Stimulated activated CD8-positive, alpha-beta memory T cell treated with anti-CD3 and anti-CD28 coated beads, Interleukin-12 subunit alpha, Interleukin-12 subunit beta, amount 100 ng/mL, for 24 hours (primary cell): ENCODE data around the gene LDAH.

Experiments used
- DNase-seq: peaks from one replicate; pipeline ENCODE4 v3.0.0-alpha.2; 2020; ENCODE audit errors: extremely low read depth

Gene LDAH

GRCh38 chr2:20667531-20668401 is 155.1 kb downstream of the LDAH start:
- DNase-seq = no peak

DNA sequence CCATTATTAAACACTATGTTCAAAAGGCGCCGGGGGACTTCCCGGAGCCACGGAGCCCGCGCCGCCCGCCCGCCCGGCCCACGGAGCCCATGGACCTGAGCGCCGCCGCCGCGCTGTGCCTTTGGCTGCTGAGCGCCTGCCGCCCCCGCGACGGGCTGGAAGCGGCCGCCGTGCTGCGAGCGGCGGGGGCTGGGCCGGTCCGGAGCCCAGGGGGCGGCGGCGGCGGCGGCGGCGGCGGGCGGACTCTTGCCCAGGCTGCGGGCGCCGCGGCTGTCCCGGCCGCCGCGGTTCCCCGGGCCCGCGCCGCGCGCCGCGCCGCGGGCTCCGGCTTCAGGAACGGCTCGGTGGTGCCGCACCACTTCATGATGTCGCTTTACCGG is 155.8 kb downstream of the LDAH start:
- no peak for DNase-seq

DNA sequence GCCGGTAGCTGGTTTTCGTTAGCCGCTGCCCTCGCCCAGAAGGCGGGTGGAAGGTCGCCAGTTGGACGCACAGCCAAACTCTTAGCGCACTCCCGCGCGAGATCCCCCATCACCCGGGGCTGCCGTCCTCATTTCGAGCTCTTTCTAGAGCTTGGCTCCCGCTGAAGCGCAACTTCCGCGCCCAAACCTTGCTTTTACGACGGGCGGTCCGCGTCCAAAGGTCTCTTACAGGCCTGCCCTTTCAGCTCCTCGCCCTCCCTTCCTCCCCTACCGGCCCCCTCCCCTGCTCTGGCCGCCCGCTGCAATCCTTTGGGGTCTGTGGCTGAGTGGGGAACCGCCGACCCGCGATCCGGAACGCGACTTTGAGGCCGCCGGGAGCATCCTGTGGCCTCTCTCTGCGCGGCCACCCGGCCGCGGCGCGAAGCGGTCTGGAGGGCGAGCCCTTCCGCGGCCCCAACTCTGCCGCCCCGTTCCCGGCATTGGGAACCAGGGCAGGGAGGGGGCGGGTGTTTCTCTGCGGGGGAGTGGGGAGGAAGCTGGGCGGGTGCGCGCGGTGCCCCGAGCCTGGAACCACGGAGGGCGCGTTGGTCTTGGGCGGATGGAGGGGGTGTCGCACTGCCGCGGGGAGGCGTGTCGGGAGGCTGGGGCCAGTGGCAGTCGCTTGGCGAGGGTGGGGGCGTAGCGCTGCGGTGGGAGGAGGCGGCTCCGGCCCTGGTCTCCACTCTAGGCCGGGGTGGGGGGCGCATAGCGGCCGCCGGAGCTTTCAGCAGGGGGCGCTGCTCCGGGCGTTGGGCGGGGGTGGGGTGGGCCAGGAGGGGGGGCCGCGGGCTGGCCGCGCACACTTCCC is 156.4 kb downstream of the LDAH start, which contains the start of gene GDF7:
Gene GDF7, plus strand, starts transcription at position 841 of the 847 bp plus-strand sequence. CDS start 96 bp downstream, outside the sequence.
- DNase-seq = no peak

GRCh38 chr2:20666005-20666303 is 156.9 kb downstream of the LDAH start:
- no peak for DNase-seq

DNA sequence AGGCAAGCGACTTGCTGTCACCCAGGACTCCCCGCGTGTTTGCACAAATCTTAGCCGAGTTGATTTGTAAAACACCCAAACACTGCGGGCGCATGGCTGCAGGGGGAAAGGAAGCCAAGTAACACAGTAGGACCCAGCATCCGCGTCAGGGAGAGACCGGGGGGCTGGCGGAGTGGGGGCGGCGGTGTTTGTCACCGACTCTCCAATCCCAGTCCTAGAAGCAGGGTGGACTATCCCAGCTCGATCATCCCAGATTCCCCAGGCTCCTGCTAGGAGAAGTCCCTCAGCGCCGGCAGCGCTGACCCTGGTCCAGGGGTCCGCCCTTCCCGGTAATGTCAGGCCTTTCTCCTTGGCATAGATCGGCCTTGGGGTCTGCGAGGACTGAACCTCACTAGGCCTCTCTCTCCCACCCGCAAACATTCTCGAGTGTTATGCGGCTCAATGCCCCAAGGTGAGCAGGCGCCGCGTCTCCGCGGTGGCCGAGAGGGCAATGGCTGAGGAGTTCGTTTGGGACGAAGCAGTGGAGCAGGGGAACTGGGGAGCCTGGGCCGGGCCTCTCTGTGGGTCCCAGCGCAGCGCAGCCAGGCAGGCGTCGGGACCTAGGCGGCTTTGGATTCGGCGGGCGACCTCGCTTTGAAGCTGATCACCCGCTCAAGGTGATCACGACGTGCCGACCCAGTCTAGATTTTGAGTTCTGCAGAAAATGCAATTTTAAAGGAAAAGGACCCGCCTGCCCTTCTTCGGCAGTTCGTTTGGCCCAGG is 157.5 kb downstream of the LDAH start:
- DNase-seq = no peak

GRCh38 chr2:20664431-20665242 is 158.3 kb downstream of the LDAH start:
- no peak for DNase-seq

DNA sequence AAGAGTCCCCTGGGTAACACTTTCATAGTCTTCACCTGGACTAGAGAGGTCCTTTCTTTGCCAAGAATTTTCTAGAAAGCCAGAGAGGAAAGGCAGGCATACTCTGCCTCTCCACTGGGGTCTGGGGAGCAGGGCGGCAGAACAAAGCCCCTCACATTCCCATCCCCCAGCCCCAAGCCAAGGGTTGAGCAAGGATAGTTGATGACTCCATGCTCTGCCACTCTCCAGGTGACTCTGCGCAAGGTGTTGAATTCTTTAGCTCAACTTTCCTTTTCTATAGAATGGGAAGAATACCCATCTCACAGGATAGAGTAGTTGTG is 158.9 kb downstream of the LDAH start:
- DNase-seq = no peak

DNA sequence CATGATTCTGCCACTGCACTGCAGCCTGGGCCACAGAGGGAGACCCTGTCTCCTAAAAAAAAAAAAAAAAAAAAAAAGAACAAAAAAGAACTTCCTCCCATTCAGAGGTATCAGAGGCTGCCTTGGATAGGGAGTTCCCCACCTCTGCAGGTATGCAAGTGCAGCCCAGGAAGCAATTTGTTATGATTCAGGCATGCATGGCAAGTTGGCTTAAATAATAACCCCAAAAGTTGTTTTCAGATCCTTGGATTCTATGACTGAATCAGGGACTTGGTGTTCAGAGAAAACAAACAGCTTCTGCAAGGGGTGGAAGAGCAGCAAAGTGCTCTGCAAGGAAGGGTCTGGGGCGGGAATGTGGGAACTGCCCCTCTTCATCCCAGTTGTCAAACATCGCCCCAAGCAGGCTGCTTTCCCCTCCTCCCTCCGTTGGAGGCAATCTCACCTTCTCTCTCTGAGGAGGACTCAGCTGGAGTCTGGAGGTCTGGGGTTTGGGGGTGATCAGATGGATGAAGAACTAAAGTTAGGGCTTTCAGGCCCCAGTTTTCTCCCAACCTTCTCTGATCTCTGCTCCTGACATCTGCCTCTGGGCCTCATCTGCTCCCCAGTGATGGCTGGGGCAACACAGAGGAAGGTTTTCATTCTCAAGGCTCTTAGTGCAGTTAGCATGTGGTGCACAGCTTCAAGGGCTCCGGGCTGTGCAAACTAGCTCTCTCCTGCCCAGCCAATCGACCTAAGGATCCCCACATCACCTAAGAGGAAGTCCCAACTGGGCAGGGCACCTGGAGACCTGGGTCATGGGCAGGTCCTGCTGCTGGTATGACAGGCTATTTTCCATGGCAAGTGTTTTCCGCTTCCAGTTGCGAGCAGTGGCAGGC is 159.5 kb downstream of the LDAH start:
- no peak for DNase-seq

DNA sequence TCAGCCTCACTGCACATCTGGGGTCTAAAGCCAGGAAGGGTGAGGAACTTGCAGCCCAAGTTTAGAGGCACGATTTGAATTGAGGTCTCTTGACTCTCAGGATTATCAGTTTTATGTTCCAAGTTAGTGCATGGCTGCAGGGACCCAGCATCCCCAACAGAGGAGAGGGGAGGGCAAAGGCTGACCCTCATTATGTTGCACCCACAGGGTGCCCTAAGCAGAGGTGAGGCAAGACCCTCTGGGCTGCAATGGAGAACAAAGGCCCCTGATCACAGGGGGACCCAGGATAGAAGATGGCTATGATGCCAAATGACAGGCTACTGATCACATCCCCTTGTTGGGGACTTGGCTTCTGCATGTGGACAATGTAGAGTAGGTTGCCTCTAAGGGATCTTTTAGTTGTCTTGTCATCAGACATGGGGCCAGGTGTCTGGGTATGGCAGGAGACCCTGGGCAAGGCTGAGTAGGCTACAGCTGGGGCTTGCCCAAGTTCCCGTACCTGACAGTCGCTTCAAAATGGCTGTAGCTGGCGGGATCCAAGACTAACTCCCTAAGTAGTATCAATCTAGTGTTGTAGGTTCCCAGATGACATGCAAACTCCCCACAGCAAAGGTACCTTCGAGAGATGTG is 160.5 kb downstream of the LDAH start:
- DNase-seq = no peak

- no peak for DNase-seq
These were observed 161.2 kb downstream of the LDAH start for GRCh38 chr2:20661421-20662307.

GRCh38 chr2:20660506-20661420 is 162.1 kb downstream of the LDAH start:
- no peak for DNase-seq

- DNase-seq = no peak
These were observed 165.2 kb downstream of the LDAH start for GRCh38 chr2:20657522-20658235.

DNA sequence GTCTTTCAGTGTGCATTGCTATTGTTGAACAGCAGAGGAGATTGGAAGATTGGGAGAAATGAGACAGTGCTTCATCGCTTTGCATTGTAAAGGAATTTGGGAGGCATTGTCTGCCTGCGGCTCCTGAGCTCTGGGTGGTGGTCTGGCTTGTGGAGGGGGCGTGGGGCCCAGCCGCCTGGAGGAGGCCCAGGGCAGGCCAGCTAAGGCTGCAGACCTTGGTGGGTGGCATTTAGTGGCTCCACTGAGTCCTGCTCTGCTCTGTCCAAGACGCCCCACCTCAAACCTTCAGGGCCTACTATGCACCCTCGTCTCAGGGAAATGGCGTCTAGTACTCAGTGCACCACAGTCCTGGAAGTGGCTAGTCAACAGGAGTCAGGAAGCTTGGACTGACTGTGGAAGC is 166.3 kb downstream of the LDAH start:
- DNase-seq = no peak

DNA sequence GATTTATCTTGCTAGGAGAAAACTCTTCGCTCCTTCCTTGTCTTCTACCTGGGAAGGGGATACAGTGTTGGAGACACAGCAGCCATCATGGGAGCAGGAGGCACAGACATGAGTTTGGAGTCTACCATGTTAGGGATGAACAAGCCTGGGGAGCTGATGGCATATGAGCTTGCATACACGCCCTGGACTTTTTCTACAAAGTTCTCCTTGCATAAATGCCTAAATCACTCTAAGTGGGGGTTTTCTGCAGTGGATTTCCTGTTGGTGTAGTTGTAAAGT is 168.4 kb downstream of the LDAH start:
- no peak for DNase-seq

DNA sequence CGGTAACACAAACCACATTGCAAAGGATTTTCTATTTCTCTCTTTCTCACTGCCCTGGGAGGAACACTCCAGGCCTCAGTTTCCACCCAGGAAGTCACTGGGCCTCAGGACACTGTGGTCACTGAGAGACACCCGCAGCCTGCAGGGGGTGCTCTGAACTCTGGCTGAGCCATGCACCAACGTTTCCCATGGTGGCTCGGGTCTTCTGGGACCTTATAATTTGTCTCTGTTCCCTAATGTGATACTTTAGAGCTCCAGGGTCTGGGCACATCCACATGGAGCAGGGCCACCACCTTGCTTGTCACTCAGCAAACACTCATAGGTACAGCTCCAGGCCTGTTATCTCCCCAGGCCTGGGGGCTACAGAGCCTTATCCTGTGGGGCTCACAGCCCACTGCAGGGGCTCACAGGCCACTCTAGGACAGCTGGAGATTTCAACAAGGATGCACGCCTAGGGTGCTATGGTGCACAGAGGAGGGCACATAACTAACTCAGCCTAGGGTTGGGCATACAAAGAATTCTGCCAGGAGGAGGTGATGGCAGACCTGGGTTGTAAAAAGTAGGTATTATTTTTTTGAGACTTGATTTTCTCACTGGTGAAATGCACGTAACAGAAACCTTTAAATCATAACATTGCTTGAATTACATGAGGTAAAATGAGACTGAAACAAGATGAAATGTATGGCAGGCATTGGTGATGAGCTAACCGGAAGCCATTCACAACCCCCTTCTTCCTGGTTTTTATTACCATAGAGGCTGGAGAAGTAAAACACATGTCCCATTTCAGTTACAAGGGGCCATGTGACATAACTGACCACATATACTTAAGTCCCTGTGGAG is 169.0 kb downstream of the LDAH start:
- DNase-seq = no peak

DNA sequence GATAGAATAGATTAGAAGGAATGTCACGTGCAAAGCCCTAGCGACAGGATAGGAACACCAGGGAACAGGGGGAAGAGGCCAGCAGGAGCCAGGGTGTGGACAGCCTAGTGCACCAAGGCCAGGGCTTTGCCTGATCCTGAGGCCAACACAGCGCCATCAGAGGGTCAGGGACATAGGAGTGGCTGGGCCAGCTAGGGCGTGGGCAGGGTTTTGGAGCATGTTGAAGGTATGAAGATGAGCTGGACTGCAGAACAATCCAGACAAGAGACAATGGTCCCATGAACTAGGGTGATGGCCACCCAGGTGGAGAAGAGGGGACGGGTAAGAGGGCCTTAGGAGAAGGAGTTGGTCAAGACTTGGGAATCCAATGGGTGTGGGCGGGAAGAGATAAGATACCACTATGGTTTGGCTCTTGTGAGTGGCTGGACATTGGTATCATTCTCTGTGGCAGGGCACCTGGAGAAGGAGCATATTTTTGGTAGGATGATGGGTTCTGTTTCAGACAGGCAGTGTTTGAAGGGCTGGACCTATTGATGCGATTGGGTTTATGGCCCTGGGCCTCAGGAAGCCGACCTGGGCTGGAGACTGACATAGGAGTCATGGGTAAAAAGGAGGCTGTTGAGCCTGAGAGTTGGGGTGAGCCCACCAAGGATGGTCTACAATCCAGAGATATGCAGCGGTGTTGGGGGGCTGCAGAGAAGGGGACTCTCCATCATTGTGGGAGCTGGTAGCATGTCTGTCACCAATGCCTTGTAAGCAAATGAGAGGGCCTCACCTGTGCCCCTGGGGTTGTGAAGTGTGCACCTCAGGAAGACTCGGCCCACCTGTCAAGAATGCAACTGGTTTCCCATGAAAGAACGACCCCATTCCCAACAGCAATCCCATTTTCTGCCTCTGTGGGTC is 170.0 kb downstream of the LDAH start:
- DNase-seq = no peak
